Panc1 (cell line): Measurements from ENCODE around the gene DDOST. TPM values are rescaled to one million over a fixed set of nuclear protein-coding genes. Genes with fewer than 3 reads are reported as not detected.

Source experiments
- ATAC-seq: fragments of 200-7000 bp; cut with Tn5 transposase; 2 replicates; pipeline ENCODE4 v1.9.1; 2020; ENCODE audit warnings: mild to moderate bottlenecking, moderate library complexity
- BruUV-seq: library from RNA; stranded (reverse); fragments of 400-500 nt; replicated peaks from 2 replicates; lab custom pipeline; 2021; lab: Mats Ljungman, UMichigan
- CTCF ChIA-PET: fragments of 300-600 bp; sonication (Branson Sonifier 250); formaldehyde crosslinking; loops from one replicate; lab custom pipeline; 2022; ENCODE audit warnings: antibody characterized with exemption; lab: Charles Lee
- POLR2A ChIA-PET: fragments of 300-600 bp; sonication (Branson Sonifier 250); formaldehyde crosslinking; loops from one replicate; lab custom pipeline; 2022; ENCODE audit warnings: antibody characterized with exemption; lab: Charles Lee
- DNase-seq: peaks from one replicate; pipeline ENCODE4 v3.0.0-alpha.2; 2010; ENCODE audit warnings: low read depth, low spot score
- H3K27ac ChIP-seq: 2 replicates; pipeline ENCODE4 v1.5.1; 2011; ENCODE audit warnings: mild to moderate bottlenecking, low read length, inconsistent platforms
- H3K27me3 ChIP-seq: fragments of 200-500 bp; sonication (Bioruptor generic); 2 replicates; pipeline ENCODE4 v1.6.0; 2014; ENCODE audit warnings: low read length, inconsistent platforms; ENCODE audit not compliant: control insufficient read depth, insufficient read depth
- H3K36me3 ChIP-seq: fragments of 200-500 bp; sonication (Bioruptor generic); 2 replicates; pipeline ENCODE4 v1.5.1; 2014; ENCODE audit warnings: inconsistent platforms, mild to moderate bottlenecking, low read length, moderate library complexity; ENCODE audit not compliant: control insufficient read depth, insufficient read depth
- H3K4me1 ChIP-seq: 2 replicates; pipeline ENCODE4 v1.5.1; 2011; ENCODE audit warnings: inconsistent platforms, mild to moderate bottlenecking, low read length, moderate library complexity; ENCODE audit not compliant: control insufficient read depth, insufficient read depth
- H3K4me3 ChIP-seq, 2 experiments: 2 replicates each; pipeline ENCODE4 v1.5.1; 2011 to 2012; ENCODE audit warnings: low read depth in 2 of 2, low read length in 2 of 2, mild to moderate bottlenecking in 2 of 2, inconsistent platforms in 1 of 2, moderate library complexity in 1 of 2
- H3K9me3 ChIP-seq: fragments of 200-500 bp; sonication (Bioruptor generic); 2 replicates; pipeline ENCODE4 v1.5.1; 2014; ENCODE audit warnings: low read depth, mild to moderate bottlenecking, inconsistent platforms, low read length, moderate library complexity; ENCODE audit not compliant: control insufficient read depth, insufficient read depth
- CTCF ChIP-seq: fragments of 450-650 bp; IDR thresholded peaks from 2 replicates; pipeline ENCODE4 v1.5.1; 2017; ENCODE audit warnings: mild to moderate bottlenecking
- POLR2AphosphoS5 ChIP-seq: IDR thresholded peaks from 2 replicates; pipeline ENCODE4 v1.6.1; 2012; ENCODE audit warnings: mild to moderate bottlenecking, low read depth, low read length, moderate library complexity
- REST ChIP-seq, 2 experiments: IDR thresholded peaks; 2 replicates each; pipeline ENCODE4 v1.6.1; 2011 to 2012; ENCODE audit warnings: low read depth in 2 of 2, control low read depth in 1 of 2, low read length in 1 of 2, mild to moderate bottlenecking in 1 of 2, moderate library complexity in 1 of 2; ENCODE audit not compliant: insufficient read depth in 1 of 2
- SIN3A ChIP-seq: IDR thresholded peaks from 2 replicates; pipeline ENCODE4 v1.6.1; 2012; ENCODE audit warnings: low read depth, mild to moderate bottlenecking, low read length, moderate library complexity, borderline replicate concordance; ENCODE audit not compliant: insufficient read depth
- TCF7L2 ChIP-seq: IDR thresholded peaks from 2 replicates; pipeline ENCODE4 v1.6.1; 2011; ENCODE audit warnings: mild to moderate bottlenecking, low read depth, low read length, inconsistent platforms
- in situ Hi-C: cut with HindIII; loops from 2 replicates; pipeline ENCODE4 v1.10.0; 2016; ENCODE audit warnings: low sequenced_read_pairs, low pct_unique_long_range_greater_than_20kb
- intact Hi-C: fragments of 100-400 bp; cut with micrococcal nuclease; formaldehyde crosslinking; loops from one replicate; pipeline ENCODE4 v1.10.0; 2022; ENCODE audit not compliant: unreplicated experiment
- total RNA-seq: library from RNA; stranded (reverse); gene quantifications from one replicate; pipeline ENCODE4 v1.2.1, GENCODE V29; 2021; ENCODE audit not compliant: unreplicated experiment

The DDOST gene
- total RNA-seq, 1 experiment from 2014 or later: 337 TPM

- in situ Hi-C loops: no loop called here
- H3K36me3 ChIP-seq: no peaks in the 10 kb centered on the region; the same call in 1 of the 2 replicates
- TF ChIP-seq POLR2AphosphoS5 (no peak), CTCF (no peak), SIN3A (no peak), TCF7L2 (no peak), REST (IDR thresholded peaks at IDR 0.05; ENCODE audit: insufficient read depth in 1 of 2, low read depth in 2 of 2, low read length in 1 of 2) (no peak)
- H3K9me3 ChIP-seq: no peaks in the 10 kb centered on the region
- no peak for DNase-seq
- BruUV-seq: no TSS peak
- H3K27me3 ChIP-seq: no peaks in the 10 kb centered on the region
- H3K4me3 ChIP-seq: peak overlapping the region; percentile 70 to 81
- peaks cover 15% of the 10 kb centered on the region for H3K4me1 ChIP-seq
- intact Hi-C loops: no loop called here
- POLR2A ChIA-PET: no interaction called here
- H3K27ac ChIP-seq: peak overlapping the region; percentile 73
- CTCF ChIA-PET: interaction anchor here (2.2 kb wide), 1 partner anchor 59 kb away, joined by 18 read pairs; no protein-coding TSS in a partner anchor
- ATAC-seq: peak; percentile 69
Observed at GRCh38 chr1:20634594-20635084, 26.5 kb downstream of the DDOST start.

- DNase-seq (peak; percentile 48), ATAC-seq (peak; percentile 48)
- Histone ChIP-seq H3K27ac (peak overlapping the region; percentile 73), H3K36me3 (no peaks in the 10 kb centered on the region; the same call in 1 of the 2 replicates), H3K4me1 (peaks cover 15% of the 10 kb centered on the region), H3K4me3 (peak overlapping the region; percentile 70 to 81), H3K9me3 (no peaks in the 10 kb centered on the region), H3K27me3 (no peaks in the 10 kb centered on the region)
- no peak for TF ChIP-seq SIN3A
- no peak for TF ChIP-seq REST (IDR thresholded peaks at IDR 0.05; ENCODE audit: insufficient read depth in 1 of 2, low read depth in 2 of 2, low read length in 1 of 2)
- peak; percentile 56; the same call in 1 of the 2 replicates for TF ChIP-seq TCF7L2
- ChIA-PET POLR2A (interaction anchor here (0.5 to 0.6 kb wide), 2 partner anchors 551 to 701 kb away, joined by 7 to 10 read pairs; no protein-coding TSS in a partner anchor), CTCF (interaction anchor here (0.6 to 2.2 kb wide), 4 partner anchors 59 to 1426 kb away, joined by 3 to 18 read pairs (median 4); no protein-coding TSS in a partner anchor)
- BruUV-seq: TSS peak; percentile 92
- in situ Hi-C loops (no loop called here), intact Hi-C loops (no loop called here)
Observed at GRCh38 chr1:20634065-20634593, 27.0 kb downstream of the DDOST start.
